Keratinocyte (primary cell): ENCODE measurements around the gene SPACA7. TPM values are rescaled to one million over a fixed set of nuclear protein-coding genes. Genes with fewer than 3 reads are reported as not detected.

ENCODE experiments used
- DNase-seq: peaks from one replicate; pipeline ENCODE4 v3.0.0-alpha.2; 2011; ENCODE audit warnings: low read depth, missing footprints, low spot score
- FAIRE-seq: peaks from 2 replicates; lab custom pipeline; 2011; peaks lifted over from hg19 to GRCh38; lab: Jason Lieb, UNC
- H2AFZ ChIP-seq: 2 replicates; pipeline ENCODE4 v1.6.0; 2012; ENCODE audit warnings: low read length, control low read depth, inconsistent platforms; ENCODE audit not compliant: control insufficient read depth
- H3K27ac ChIP-seq: 2 replicates; pipeline ENCODE4 v1.5.1; 2011; ENCODE audit warnings: low read length; ENCODE audit not compliant: control insufficient read depth, insufficient read depth
- H3K27me3 ChIP-seq: 3 replicates; pipeline ENCODE4 v1.6.0; 2011; ENCODE audit warnings: low read length; ENCODE audit not compliant: control insufficient read depth, insufficient read depth; ENCODE audit errors: extremely low read depth
- H3K36me3 ChIP-seq, 2 experiments: 2 replicates in 1 of 2; 3 replicates in 1 of 2; pipeline ENCODE4 v1.5.1; 2011; ENCODE audit warnings: low read length in 2 of 2, mild to moderate bottlenecking in 1 of 2; ENCODE audit not compliant: control insufficient read depth in 2 of 2, insufficient read depth in 2 of 2; ENCODE audit errors: extremely low read depth in 1 of 2
- H3K4me1 ChIP-seq: 3 replicates; pipeline ENCODE4 v1.5.1; 2011; ENCODE audit warnings: low read length; ENCODE audit not compliant: control insufficient read depth, insufficient read depth; ENCODE audit errors: extremely low read depth
- H3K4me2 ChIP-seq: 3 replicates; pipeline ENCODE4 v1.6.0; 2011; ENCODE audit warnings: low read depth, low read length; ENCODE audit not compliant: control insufficient read depth, insufficient read depth; ENCODE audit errors: extremely low read depth
- H3K4me3 ChIP-seq, 3 experiments: fragments of 200-600 bp in 1 of 3; sonication (generic) in 1 of 3; 2 replicates in 2 of 3; 3 replicates in 1 of 3; pipeline ENCODE4 v1.5.1; 2011 to 2016; ENCODE audit warnings: low read length in 3 of 3, mild to moderate bottlenecking in 3 of 3, control low read depth in 2 of 3, inconsistent platforms in 1 of 3, low read depth in 1 of 3, mixed read lengths in 1 of 3, mixed run types in 1 of 3, moderate library complexity in 1 of 3; ENCODE audit not compliant: control insufficient read depth in 2 of 3, insufficient read depth in 2 of 3; ENCODE audit errors: extremely low read depth in 1 of 3
- H3K79me2 ChIP-seq: 2 replicates; pipeline ENCODE4 v1.6.0; 2012; ENCODE audit warnings: low read length; ENCODE audit not compliant: control insufficient read depth, insufficient read depth
- H3K9ac ChIP-seq: 3 replicates; pipeline ENCODE4 v1.6.0; 2011; ENCODE audit warnings: low read length; ENCODE audit not compliant: control insufficient read depth, insufficient read depth; ENCODE audit errors: extremely low read depth
- H3K9me1 ChIP-seq: 3 replicates; pipeline ENCODE4 v1.6.0; 2011; ENCODE audit warnings: low read length; ENCODE audit not compliant: control insufficient read depth, insufficient read depth; ENCODE audit errors: extremely low read depth
- H3K9me3 ChIP-seq: 2 replicates; pipeline ENCODE4 v1.5.1; 2012; ENCODE audit warnings: low read depth, low read length; ENCODE audit not compliant: control insufficient read depth
- H4K20me1 ChIP-seq: 3 replicates; pipeline ENCODE4 v1.6.0; 2011; ENCODE audit warnings: low read length; ENCODE audit not compliant: control insufficient read depth, insufficient read depth; ENCODE audit errors: extremely low read depth
- CTCF ChIP-seq, 3 experiments: IDR thresholded peaks in 1 of 3; conservative IDR thresholded peaks in 1 of 3; optimal IDR thresholded peaks in 1 of 3; 2 replicates in 2 of 3; 3 replicates in 1 of 3; pipeline versions ENCODE3 to v1.5.1; 2011; ENCODE audit warnings: low read length in 3 of 3, mild to moderate bottlenecking in 3 of 3, moderate library complexity in 2 of 3, control low read depth in 1 of 3, inconsistent platforms in 1 of 3; ENCODE audit not compliant: insufficient read depth in 2 of 3; ENCODE audit errors: extremely low read depth in 1 of 3
- EZH2 ChIP-seq: IDR thresholded peaks from one replicate; pipeline ENCODE4 v1.6.1; 2012; ENCODE audit warnings: inconsistent platforms, mild to moderate bottlenecking, low read length, moderate library complexity
- dilution Hi-C: fragments of 300-500 bp; cut with MboI; formaldehyde crosslinking; loops from one replicate; pipeline ENCODE4 v1.7.0; 2020; ENCODE audit warnings: low sequenced_read_pairs; ENCODE audit not compliant: extremely low pct_ligation_motif_present
- polyA plus RNA-seq, 5 experiments: library from polyadenylated mRNA; depleted of rRNA in 3 of 5; stranded (reverse) in 3 of 5; stranded (forward) in 1 of 5; unstranded in 1 of 5; fragments of >200 nt; gene quantifications; 1 replicate in 1 of 5; 2 replicates in 3 of 5; 3 replicates in 1 of 5; pipeline versions ENCODE4 v1.2.1 to v1.2.3, GENCODE V29; 2011 to 2012; ENCODE audit warnings: missing spikeins in 2 of 5, low read depth in 1 of 5, low replicate concordance in 1 of 5

SPACA7 gene
- polyA plus RNA-seq, 1 donor (not counting 4 experiments of a cell fraction or from before 2014, with no cell fraction given) = not detected

- no peaks in the 10 kb centered on the region for H3K9me3 ChIP-seq
- H3K9ac ChIP-seq = no peak overlapping the region
- H3K4me1 ChIP-seq = no peaks in the 10 kb centered on the region
- no peaks in the 10 kb centered on the region for H3K9me1 ChIP-seq
- no peaks in the 10 kb centered on the region for H4K20me1 ChIP-seq
- dilution Hi-C loops = no loop called here
- H3K79me2 ChIP-seq = no peaks in the 10 kb centered on the region
- TF ChIP-seq CTCF (optimal IDR thresholded peaks at IDR 0.05 in 1 of 3, IDR thresholded peaks at IDR 0.05 in 1 of 3, conservative IDR thresholded peaks at IDR 0.05 in 1 of 3; ENCODE audit: extremely low read depth in 1 of 3, insufficient read depth in 2 of 3, low read length in 3 of 3) (no peak), EZH2 (no peak)
- H3K27ac ChIP-seq = no peak overlapping the region
- H3K4me2 ChIP-seq = no peak overlapping the region
- no peak overlapping the region for H3K4me3 ChIP-seq
- H3K27me3 ChIP-seq = no peaks in the 10 kb centered on the region
- no peak for DNase-seq
- no peaks in the 10 kb centered on the region for H3K36me3 ChIP-seq
- no peak for FAIRE-seq
- H2AFZ ChIP-seq = no peak overlapping the region
These were observed 80.9 kb downstream of the SPACA7 start for GRCh38 chr13:112457081-112457480.

DNA sequence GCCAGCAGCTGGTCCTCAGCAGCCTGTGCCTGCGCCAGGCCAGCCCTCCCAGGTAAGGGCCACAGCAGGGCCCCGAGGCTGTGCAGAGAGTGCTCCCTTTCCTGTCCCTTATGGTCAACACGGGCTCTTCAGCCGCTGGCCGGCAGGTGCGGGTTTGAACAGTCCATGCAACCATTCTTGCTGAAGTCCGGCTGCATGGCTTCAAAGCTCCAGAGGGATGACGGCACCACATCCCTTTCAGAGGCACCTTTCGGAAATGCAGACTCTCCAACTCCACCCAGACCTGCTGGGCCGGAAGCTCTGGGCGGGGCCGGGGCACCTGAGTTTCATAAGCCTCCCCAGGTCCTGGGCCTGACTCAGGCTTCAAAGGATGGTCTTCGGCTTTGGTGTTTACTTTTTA is 81.3 kb downstream of the SPACA7 start:
- no peaks in the 10 kb centered on the region for H4K20me1 ChIP-seq
- FAIRE-seq (no peak), DNase-seq (no peak)
- no peaks in the 10 kb centered on the region for H3K79me2 ChIP-seq
- no peaks in the 10 kb centered on the region for H3K4me1 ChIP-seq
- no peak overlapping the region for H3K9ac ChIP-seq
- dilution Hi-C loops = no loop called here
- no peaks in the 10 kb centered on the region for H3K27me3 ChIP-seq
- H3K9me3 ChIP-seq = no peaks in the 10 kb centered on the region
- H3K4me3 ChIP-seq = no peak overlapping the region
- H2AFZ ChIP-seq = no peak overlapping the region
- no peak overlapping the region for H3K27ac ChIP-seq
- H3K4me2 ChIP-seq = no peak overlapping the region
- H3K36me3 ChIP-seq = no peaks in the 10 kb centered on the region
- TF ChIP-seq CTCF (optimal IDR thresholded peaks at IDR 0.05 in 1 of 3, IDR thresholded peaks at IDR 0.05 in 1 of 3, conservative IDR thresholded peaks at IDR 0.05 in 1 of 3; ENCODE audit: extremely low read depth in 1 of 3, insufficient read depth in 2 of 3, low read length in 3 of 3) = no peak
- no peak for TF ChIP-seq EZH2
- H3K9me1 ChIP-seq = no peaks in the 10 kb centered on the region
